Esophagus squamous epithelium (tissue), 4 donors: Measurements from ENCODE around the gene FUT4.

ENCODE experiments used
- POLR2A ChIP-seq, 4 donors: fragments of 450-650 bp; IDR thresholded peaks; one replicate each; pipeline ENCODE4 v1.6.1; 2017; ENCODE audit warnings: antibody characterized with exemption in 4 of 4, mild to moderate bottlenecking in 4 of 4, moderate library complexity in 3 of 4
- TF ChIP-seq, protein P1 (sequence below), 6 experiments: fragments of 450-650 bp in 4 of 6; fragments of 200-600 bp in 2 of 6; sonication (generic) in 2 of 6; IDR thresholded peaks; one replicate each; pipeline ENCODE4 v1.5.1; 2016 to 2019; ENCODE audit warnings: antibody characterized with exemption in 6 of 6, mild to moderate bottlenecking in 4 of 6, moderate library complexity in 4 of 6

DNA sequence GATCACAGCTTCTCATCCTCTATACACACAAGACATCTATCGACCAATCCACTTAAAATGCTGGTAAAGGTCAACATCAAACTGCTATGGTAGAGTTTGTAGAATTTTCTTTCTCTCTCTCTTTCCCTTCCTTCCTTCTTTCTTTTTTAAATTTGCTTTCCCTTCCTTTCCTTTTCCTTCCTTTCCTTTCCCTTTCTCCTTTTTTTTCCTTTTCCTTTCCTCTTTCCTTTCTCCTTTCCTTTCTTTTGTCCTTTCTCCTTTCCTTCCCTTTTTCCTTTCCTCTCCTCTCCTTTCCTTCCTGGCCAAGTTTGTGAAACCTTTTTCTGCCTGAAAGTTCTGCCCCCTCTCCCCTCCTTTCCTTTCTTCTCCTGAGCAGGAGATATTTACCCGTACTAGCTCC is 28.3 kb upstream of the FUT4 start:
- TF ChIP-seq POLR2A (IDR thresholded peaks at IDR 0.05): no peak
- TF ChIP-seq, protein P1, sequence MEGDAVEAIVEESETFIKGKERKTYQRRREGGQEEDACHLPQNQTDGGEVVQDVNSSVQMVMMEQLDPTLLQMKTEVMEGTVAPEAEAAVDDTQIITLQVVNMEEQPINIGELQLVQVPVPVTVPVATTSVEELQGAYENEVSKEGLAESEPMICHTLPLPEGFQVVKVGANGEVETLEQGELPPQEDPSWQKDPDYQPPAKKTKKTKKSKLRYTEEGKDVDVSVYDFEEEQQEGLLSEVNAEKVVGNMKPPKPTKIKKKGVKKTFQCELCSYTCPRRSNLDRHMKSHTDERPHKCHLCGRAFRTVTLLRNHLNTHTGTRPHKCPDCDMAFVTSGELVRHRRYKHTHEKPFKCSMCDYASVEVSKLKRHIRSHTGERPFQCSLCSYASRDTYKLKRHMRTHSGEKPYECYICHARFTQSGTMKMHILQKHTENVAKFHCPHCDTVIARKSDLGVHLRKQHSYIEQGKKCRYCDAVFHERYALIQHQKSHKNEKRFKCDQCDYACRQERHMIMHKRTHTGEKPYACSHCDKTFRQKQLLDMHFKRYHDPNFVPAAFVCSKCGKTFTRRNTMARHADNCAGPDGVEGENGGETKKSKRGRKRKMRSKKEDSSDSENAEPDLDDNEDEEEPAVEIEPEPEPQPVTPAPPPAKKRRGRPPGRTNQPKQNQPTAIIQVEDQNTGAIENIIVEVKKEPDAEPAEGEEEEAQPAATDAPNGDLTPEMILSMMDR (IDR thresholded peaks at IDR 0.05): no peak
